Measurements from ENCODE around the gene TGFBI. TPM values are rescaled to one million over a fixed set of nuclear protein-coding genes. Genes with fewer than 3 reads are reported as not detected.

TGFBI gene
- total RNA-seq, 4 donors from 2014 or later: 19.6 to 55.9 (median 38.5) TPM

GRCh38 chr5:136046246-136046645, 17.5 kb downstream of the TGFBI start:
- DNase-seq: no peak
- Histone ChIP-seq H3K4me1 (peaks cover 0 to 8% of the 10 kb centered on the region in 2 donors), H3K27ac (no peak overlapping the region), H3K27me3 (no peaks in the 10 kb centered on the region), H3K4me3 (replicated peaks in 1 of 3) (no peak overlapping the region), H3K9me3 (no peaks in the 10 kb centered on the region), H3K36me3 (no peaks in the 10 kb centered on the region)
- 81 to 95% methylated on average over 10 to 12 of the region's 12 CpGs for WGBS, 2 donors
- TF ChIP-seq POLR2A (IDR thresholded peaks at IDR 0.05): no peak
- TF ChIP-seq CTCF (IDR thresholded peaks at IDR 0.05): no peak
- intact Hi-C loops (cut with DNase I): no loop called here

- no peak overlapping the region for H3K27ac ChIP-seq
- DNase-seq: no peak
- intact Hi-C loops (cut with DNase I): no loop called here
- no peak for TF ChIP-seq POLR2A (IDR thresholded peaks at IDR 0.05)
- no peak for TF ChIP-seq CTCF (IDR thresholded peaks at IDR 0.05)
- no peaks in the 10 kb centered on the region for H3K27me3 ChIP-seq
- H3K4me3 ChIP-seq (replicated peaks in 1 of 3): no peak overlapping the region
- no peaks in the 10 kb centered on the region for H3K4me1 ChIP-seq
- 85 to 90% methylated on average over 8 of the region's 8 CpGs for WGBS, 2 donors
- no peaks in the 10 kb centered on the region for H3K36me3 ChIP-seq
- no peaks in the 10 kb centered on the region for H3K9me3 ChIP-seq
Observed at GRCh38 chr5:136047858-136048257, 19.1 kb downstream of the TGFBI start.

- TF ChIP-seq POLR2A (IDR thresholded peaks at IDR 0.05): no peak
- Histone ChIP-seq H3K27ac (no peak overlapping the region), H3K9me3 (no peaks in the 10 kb centered on the region), H3K36me3 (no peaks in the 10 kb centered on the region), H3K4me3 (replicated peaks in 1 of 3) (no peak overlapping the region), H3K27me3 (no peaks in the 10 kb centered on the region), H3K4me1 (peaks cover 0 to 4% of the 10 kb centered on the region in 2 donors)
- intact Hi-C loops (cut with DNase I): no loop called here
- no peak for DNase-seq
- 95 to 96% methylated on average over 6 of the region's 6 CpGs for WGBS, 2 donors
Observed at GRCh38 chr5:136048966-136049365, 20.2 kb downstream of the TGFBI start.

GRCh38 chr5:136051486-136052220, 22.9 kb downstream of the TGFBI start:
- TF ChIP-seq CTCF (IDR thresholded peaks at IDR 0.05): no peak
- Histone ChIP-seq H3K4me3 (replicated peaks in 1 of 3) (no peak overlapping the region), H3K27me3 (no peaks in the 10 kb centered on the region), H3K4me1 (peaks cover 0 to 9% of the 10 kb centered on the region in 2 donors), H3K36me3 (no peaks in the 10 kb centered on the region), H3K9me3 (no peaks in the 10 kb centered on the region), H3K27ac (no peak overlapping the region)
- intact Hi-C loops (cut with DNase I): no loop called here
- 91 to 93% methylated on average over 12 of the region's 12 CpGs for WGBS, 2 donors
- no peak for DNase-seq

- Histone ChIP-seq H3K36me3 (no peaks in the 10 kb centered on the region), H3K4me3 (replicated peaks in 1 of 3) (no peak overlapping the region)
- intact Hi-C loops (cut with DNase I): no loop called here
Observed at GRCh38 chr5:136052692-136053335, 24.0 kb downstream of the TGFBI start.

More at GRCh38 chr5:136052692-136053335, 24.0 kb downstream of the TGFBI start:
- Histone ChIP-seq H3K4me1 (peaks cover 0 to 9% of the 10 kb centered on the region in 2 donors), H3K27me3 (no peaks in the 10 kb centered on the region), H3K9me3 (no peaks in the 10 kb centered on the region), H3K27ac (no peak overlapping the region)
- TF ChIP-seq CTCF (IDR thresholded peaks at IDR 0.05): no peak
- TF ChIP-seq POLR2A (IDR thresholded peaks at IDR 0.05): no peak
- 97 to 98% methylated on average over 6 to 12 of the region's 13 CpGs for WGBS, 2 donors
- DNase-seq: no peak

Data from thyroid gland (tissue), 4 donors.